WTC11 (cell line): ENCODE measurements around the gene CHST15.

Experiments used
- E2F1 ChIP-seq: sonication (generic); formaldehyde crosslinking; IDR thresholded peaks from 2 replicates; pipeline ENCODE4 v1.8.0; 2022; ENCODE audit warnings: mild to moderate bottlenecking, missing genetic modification reagents
- GRHL2 ChIP-seq: fragments of 250-450 bp; sonication (Bioruptor Pico); IDR thresholded peaks from 2 replicates; pipeline ENCODE4 v1.8.0; 2022; ENCODE audit warnings: mild to moderate bottlenecking, moderate library complexity; ENCODE audit not compliant: insufficient replicate concordance, severe bottlenecking
- MAX ChIP-seq: sonication (generic); formaldehyde crosslinking; IDR thresholded peaks from 2 replicates; pipeline ENCODE4 v1.8.0; 2022; ENCODE audit warnings: mild to moderate bottlenecking, missing genetic modification reagents
- NR1H2 ChIP-seq: sonication (generic); formaldehyde crosslinking; IDR thresholded peaks from 2 replicates; pipeline ENCODE4 v1.9.0; 2021; ENCODE audit warnings: mild to moderate bottlenecking, moderate library complexity, missing genetic modification reagents
- TEAD4 ChIP-seq: sonication (generic); formaldehyde crosslinking; IDR thresholded peaks from 2 replicates; pipeline ENCODE4 v1.8.0; 2022; ENCODE audit warnings: mild to moderate bottlenecking, missing genetic modification reagents

- TF ChIP-seq MAX (CRISPR knock-in tag) (no peak), E2F1 (no peak), TEAD4 (CRISPR knock-in tag) (no peak), GRHL2 (CRISPR knock-in tag) (no peak), NR1H2 (CRISPR knock-in tag) (no peak)
Observed at GRCh38 chr10:124098575-124098974, 5.2 kb upstream of the CHST15 start.
